T-cell (primary cell): ENCODE measurements around the gene ZFAND4. TPM values are rescaled to one million over a fixed set of nuclear protein-coding genes. Genes with fewer than 3 reads are reported as not detected.

Experiments used
- ATAC-seq, 4 experiments: fragments of 200-7000 bp in 3 of 4; fragments of 150-1000 bp in 1 of 4; cut with Tn5 transposase; replicated peaks in 1 of 4; 1 replicate in 3 of 4; 2 replicates in 1 of 4; pipeline ENCODE4 v1.10.0; 2021; ENCODE audit warnings: moderate library complexity in 3 of 4, mild to moderate bottlenecking in 2 of 4, moderate number of reproducible peaks in 1 of 4
- CTCF ChIA-PET, 2 donors: fragments of 300-600 bp; sonication (Branson Sonifier 250); formaldehyde crosslinking; loops; one replicate each; lab custom pipeline; 2022; ENCODE audit warnings: antibody characterized with exemption in 2 of 2; lab: Charles Lee
- POLR2A ChIA-PET, 2 donors: fragments of 300-600 bp; sonication (Branson Sonifier 250); formaldehyde crosslinking; loops; one replicate each; lab custom pipeline; 2022; ENCODE audit warnings: antibody characterized with exemption in 2 of 2; lab: Charles Lee
- DNase-seq, 35 experiments: peaks; one replicate each; pipeline versions ENCODE4 v3.0.0 to v3.0.0-alpha.2; 2013 to 2023
- H3K27ac ChIP-seq: one replicate; pipeline ENCODE4 v1.5.1; 2013; ENCODE audit warnings: low read length
- H3K27me3 ChIP-seq, 2 experiments: replicated peaks in 1 of 2; 1 replicate in 1 of 2; 2 replicates in 1 of 2; pipeline versions ENCODE4 v1.6.1 to v1.7.0; 2013; ENCODE audit warnings: low read length in 1 of 2, mixed read lengths in 1 of 2; ENCODE audit not compliant: control insufficient read depth in 2 of 2, insufficient read depth in 2 of 2; ENCODE audit errors: extremely low read depth in 1 of 2
- H3K36me3 ChIP-seq, 2 donors: 1 replicate in 1 of 2; 2 replicates in 1 of 2; pipeline versions ENCODE4 v1.6.1 to v1.7.0; 2013; ENCODE audit warnings: low read length in 1 of 2; ENCODE audit not compliant: control insufficient read depth in 2 of 2, insufficient read depth in 1 of 2; ENCODE audit errors: extremely low read depth in 1 of 2
- H3K4me1 ChIP-seq, 2 experiments: 1 replicate in 1 of 2; 2 replicates in 1 of 2; pipeline versions ENCODE4 v1.6.1 to v1.7.0; 2013; ENCODE audit warnings: low read length in 2 of 2, mixed read lengths in 1 of 2; ENCODE audit not compliant: insufficient read depth in 2 of 2, control insufficient read depth in 1 of 2; ENCODE audit errors: extremely low read depth in 1 of 2
- H3K4me3 ChIP-seq, 2 donors: 1 replicate in 1 of 2; 2 replicates in 1 of 2; pipeline versions ENCODE4 v1.5.1 to v1.7.0; 2013; ENCODE audit warnings: mild to moderate bottlenecking in 2 of 2, low read length in 1 of 2, moderate library complexity in 1 of 2; ENCODE audit not compliant: control insufficient read depth in 1 of 2; ENCODE audit errors: extremely low read depth in 1 of 2
- H3K9me3 ChIP-seq: 2 replicates; pipeline ENCODE4 v1.7.0; 2013
- H3K27ac Mint-ChIP-seq, 2 donors: one replicate each; pipeline ENCODE4 v1.8.0; 2020 to 2021; ENCODE audit warnings: mild to moderate bottlenecking in 2 of 2, mixed read lengths in 2 of 2
- H3K27me3 Mint-ChIP-seq, 2 donors: one replicate each; pipeline ENCODE4 v1.8.0; 2021 to 2022; ENCODE audit warnings: mixed read lengths in 2 of 2
- H3K36me3 Mint-ChIP-seq: one replicate; pipeline ENCODE4 v1.8.0; 2021; ENCODE audit warnings: mixed read lengths
- H3K4me1 Mint-ChIP-seq, 3 donors: one replicate each; pipeline ENCODE4 v1.8.0; 2020 to 2022; ENCODE audit warnings: mixed read lengths in 3 of 3, mild to moderate bottlenecking in 1 of 3
- H3K4me3 Mint-ChIP-seq, 3 donors: one replicate each; pipeline ENCODE4 v1.8.0; 2020 to 2022; ENCODE audit warnings: mild to moderate bottlenecking in 3 of 3, mixed read lengths in 3 of 3, moderate library complexity in 3 of 3
- H3K9me3 Mint-ChIP-seq, 3 donors: one replicate each; pipeline ENCODE4 v1.8.0; 2020 to 2022; ENCODE audit warnings: mixed read lengths in 3 of 3
- WGBS: methylation state at CpG from one replicate; pipeline ENCODE4 v1.1.5; 2013; ENCODE audit warnings: missing lambda C conversion rate; ENCODE audit not compliant: insufficient coverage; 5-methylcytosine and 5-hydroxymethylcytosine counted together
- total RNA-seq, 35 experiments: library from RNA in 6 of 35; stranded (reverse) in 6 of 35; fragments of 120-200 nt in 1 of 35; gene quantifications; one replicate each; pipeline versions ENCODE4 v1.2.1 to v1.2.4 and lab custom pipeline; 2013 to 2026

ZFAND4 gene
- total RNA-seq, 5 donors from 2014 or later (not counting 1 experiment from before 2014, with no cell fraction given) = 26.8 to 32.1 (median 30.6) TPM

DNA sequence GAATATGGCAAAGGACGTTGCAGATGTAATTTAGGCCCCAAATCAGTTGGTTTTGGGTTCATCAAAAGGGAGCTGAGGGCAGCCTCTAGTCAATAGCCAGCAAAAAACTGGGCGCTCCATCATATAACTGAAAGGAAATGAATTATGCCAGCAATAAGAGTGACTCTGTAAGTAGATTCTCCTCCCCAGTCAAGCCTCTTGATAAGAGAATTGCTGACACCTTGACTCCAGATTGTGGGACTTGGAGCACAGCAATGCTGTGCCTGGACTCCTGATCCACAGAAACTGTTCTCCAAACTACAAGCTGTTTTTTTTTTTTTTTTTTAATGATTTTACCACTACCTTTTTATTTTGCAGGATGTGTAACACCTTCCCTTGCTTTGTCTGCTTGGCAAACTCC is 25.5 kb downstream of the ZFAND4 start:
- H3K36me3 ChIP-seq = peaks cover 0 to 42% of the 10 kb centered on the region in 2 donors
- H3K4me1 ChIP-seq = no peaks in the 10 kb centered on the region
- H3K27ac Mint-ChIP-seq = no peak overlapping the region
- H3K4me1 Mint-ChIP-seq = peaks cover 0 to 1% (median 0%) of the 10 kb centered on the region in 3 donors
- ChIA-PET POLR2A (interaction anchor here in 1 of 2 donors (0.6 kb wide), 1 partner anchor 52 kb away, joined by 3 read pairs; no protein-coding TSS in a partner anchor), CTCF (no interaction called here)
- peaks cover 49% of the 10 kb centered on the region for H3K36me3 Mint-ChIP-seq
- 83% methylated on average over 1 of the region's 2 CpGs for WGBS
- H3K4me3 ChIP-seq = no peak overlapping the region
- H3K27me3 Mint-ChIP-seq = no peaks in the 10 kb centered on the region
- H3K9me3 Mint-ChIP-seq = no peaks in the 10 kb centered on the region
- H3K27ac ChIP-seq = no peak overlapping the region
- ATAC-seq (no peak), DNase-seq (no peak)
- no peaks in the 10 kb centered on the region for H3K9me3 ChIP-seq
- no peaks in the 10 kb centered on the region for H3K27me3 ChIP-seq
- H3K4me3 Mint-ChIP-seq = no peak overlapping the region

DNA sequence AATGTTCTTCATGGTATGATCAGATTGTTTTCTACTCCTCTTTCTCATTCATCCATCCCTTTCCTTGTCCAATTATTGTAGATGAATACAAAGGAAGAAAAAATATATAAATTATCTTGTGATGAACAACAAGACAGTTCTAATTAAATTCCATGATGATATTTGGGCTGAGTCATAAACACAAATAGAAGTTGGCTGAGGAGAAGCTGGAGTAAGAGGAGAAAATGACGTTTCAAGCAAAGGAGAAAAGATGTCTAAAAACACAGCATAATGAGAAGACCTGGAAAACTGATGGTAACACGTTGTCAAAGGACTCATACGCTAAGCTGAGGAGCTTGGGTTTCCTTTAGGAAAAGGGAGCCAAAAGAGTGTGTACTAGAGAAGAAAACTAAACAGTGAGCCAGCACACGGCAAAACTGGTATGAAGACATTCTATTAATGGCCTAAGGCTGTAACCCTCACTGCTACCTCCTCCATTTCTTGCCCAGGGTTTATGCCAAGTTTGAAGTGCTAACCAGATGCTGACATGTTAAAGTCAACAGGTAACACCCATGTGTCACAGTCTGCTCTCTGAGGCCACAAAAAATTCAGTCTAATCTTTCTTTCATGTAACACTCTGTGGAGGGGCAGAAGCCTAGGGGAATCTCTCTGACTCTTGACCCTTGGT is 26.1 kb downstream of the ZFAND4 start:
- no peak overlapping the region for H3K4me3 Mint-ChIP-seq
- no peak for DNase-seq
- CTCF ChIA-PET = no interaction called here
- no peaks in the 10 kb centered on the region for H3K27me3 Mint-ChIP-seq
- H3K9me3 ChIP-seq = no peaks in the 10 kb centered on the region
- peaks cover 0 to 1% (median 0%) of the 10 kb centered on the region in 3 donors for H3K4me1 Mint-ChIP-seq
- no peaks in the 10 kb centered on the region for H3K27me3 ChIP-seq
- 96% methylated on average over 3 of the region's 4 CpGs for WGBS
- H3K36me3 Mint-ChIP-seq = peaks cover 51% of the 10 kb centered on the region
- peaks cover 0 to 37% of the 10 kb centered on the region in 2 donors for H3K36me3 ChIP-seq
- ATAC-seq = no peak
- H3K27ac ChIP-seq = no peak overlapping the region
- H3K27ac Mint-ChIP-seq = no peak overlapping the region
- no peak overlapping the region for H3K4me3 ChIP-seq
- POLR2A ChIA-PET = interaction anchor here (0.6 kb wide), 2 partner anchors 29 to 52 kb away, joined by 3 to 4 read pairs; no protein-coding TSS in a partner anchor
- no peaks in the 10 kb centered on the region for H3K9me3 Mint-ChIP-seq
- no peaks in the 10 kb centered on the region for H3K4me1 ChIP-seq

DNA sequence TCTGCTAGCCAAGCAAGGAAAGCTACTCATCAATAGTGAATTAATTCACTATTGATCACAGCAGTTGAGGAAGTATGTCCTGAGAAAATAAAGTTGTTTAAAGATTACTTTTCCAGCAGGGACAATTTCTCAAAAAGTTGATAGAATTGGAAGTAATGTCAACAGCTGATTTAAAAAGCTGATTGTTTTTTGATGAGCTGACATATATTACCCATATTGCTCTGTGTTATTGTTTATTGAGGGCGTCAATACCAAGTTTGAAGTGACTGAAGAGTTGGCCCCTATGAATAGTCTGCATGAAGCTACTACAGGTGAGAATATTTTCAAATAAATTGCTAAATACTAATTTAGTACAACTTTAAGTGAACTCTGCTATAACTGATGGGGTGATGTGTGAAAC is 28.0 kb downstream of the ZFAND4 start:
- Histone ChIP-seq H3K9me3 (no peaks in the 10 kb centered on the region), H3K4me1 (no peaks in the 10 kb centered on the region), H3K4me3 (no peak overlapping the region), H3K27me3 (no peaks in the 10 kb centered on the region), H3K27ac (no peak overlapping the region), H3K36me3 (peaks cover 0 to 31% of the 10 kb centered on the region in 2 donors)
- ATAC-seq (no peak), DNase-seq (no peak)
- H3K27me3 Mint-ChIP-seq = no peaks in the 10 kb centered on the region
- H3K36me3 Mint-ChIP-seq = peaks cover 54% of the 10 kb centered on the region
- H3K9me3 Mint-ChIP-seq = no peaks in the 10 kb centered on the region
- H3K4me1 Mint-ChIP-seq = peaks cover 0 to 3% (median 0%) of the 10 kb centered on the region in 3 donors
- H3K4me3 Mint-ChIP-seq = no peak overlapping the region
- no peak overlapping the region for H3K27ac Mint-ChIP-seq
- no CpG with 5 or more reads among the region's 1 CpG for WGBS
- POLR2A ChIA-PET = interaction anchor here in 1 of 2 donors (0.6 kb wide), 2 partner anchors 16 to 275 kb away, joined by 4 to 8 read pairs; no protein-coding TSS in a partner anchor
- CTCF ChIA-PET = no interaction called here

DNA sequence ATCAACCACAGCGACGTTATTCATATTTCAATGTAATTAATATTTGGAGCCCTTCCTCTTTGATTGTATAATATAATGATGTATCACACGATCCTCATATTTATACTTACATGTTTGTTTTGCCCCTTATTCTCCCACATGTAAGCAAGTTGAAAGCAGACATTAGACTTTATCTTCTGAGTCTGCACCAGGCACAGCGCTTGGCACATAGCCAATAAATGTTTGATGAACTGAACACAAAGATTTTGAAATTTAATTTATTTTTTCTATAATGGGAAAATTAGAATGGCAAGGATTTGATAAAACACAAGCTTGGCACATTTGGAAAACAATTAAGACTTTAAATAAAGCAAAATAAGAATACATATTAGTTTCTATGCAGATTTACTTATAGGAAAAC is 31.6 kb downstream of the ZFAND4 start:
- Mint-ChIP-seq H3K4me3 (no peak overlapping the region), H3K36me3 (peaks cover 42% of the 10 kb centered on the region), H3K27ac (no peak overlapping the region), H3K27me3 (no peaks in the 10 kb centered on the region), H3K4me1 (peaks cover 0 to 3% (median 0%) of the 10 kb centered on the region in 3 donors), H3K9me3 (no peaks in the 10 kb centered on the region)
- Histone ChIP-seq H3K36me3 (peaks cover 0 to 11% of the 10 kb centered on the region in 2 donors), H3K4me1 (no peaks in the 10 kb centered on the region), H3K27me3 (no peaks in the 10 kb centered on the region), H3K9me3 (no peaks in the 10 kb centered on the region), H3K27ac (no peak overlapping the region), H3K4me3 (no peak overlapping the region)
- CTCF ChIA-PET = interaction anchor here in 1 of 2 donors (0.9 kb wide), 1 partner anchor 13 kb away, joined by 3 read pairs; no protein-coding TSS in a partner anchor
- ATAC-seq (no peak), DNase-seq (no peak)
- POLR2A ChIA-PET = interaction anchor here in 1 of 2 donors (0.6 kb wide), 1 partner anchor 332 kb away, joined by 3 read pairs; no protein-coding TSS in a partner anchor
- no CpG with 5 or more reads among the region's 4 CpGs for WGBS

DNA sequence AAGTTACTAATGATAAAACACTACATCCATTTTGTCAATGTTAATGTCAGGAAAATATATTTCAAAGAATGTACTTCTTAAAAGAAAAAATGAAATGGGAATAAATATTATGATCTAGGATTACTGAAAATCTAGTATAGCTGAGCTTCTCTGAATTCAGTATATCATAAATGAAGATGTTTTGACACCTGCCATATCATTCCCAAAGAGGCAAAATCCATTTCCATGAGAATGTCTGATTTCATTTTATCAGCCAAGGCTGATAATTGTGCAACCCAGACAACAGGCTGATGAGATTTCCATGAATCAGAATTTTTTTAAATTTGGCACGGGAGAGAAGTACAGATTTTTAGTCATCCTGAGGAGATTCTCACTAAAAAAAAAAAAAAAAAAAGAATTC is 32.5 kb downstream of the ZFAND4 start:
- no peaks in the 10 kb centered on the region for H3K27me3 ChIP-seq
- Mint-ChIP-seq H3K4me1 (peaks cover 0 to 3% (median 0%) of the 10 kb centered on the region in 3 donors), H3K36me3 (peaks cover 45% of the 10 kb centered on the region), H3K27ac (no peak overlapping the region), H3K4me3 (no peak overlapping the region), H3K27me3 (no peaks in the 10 kb centered on the region), H3K9me3 (no peaks in the 10 kb centered on the region)
- H3K4me3 ChIP-seq = no peak overlapping the region
- ChIA-PET POLR2A (interaction anchor here (0.6 kb wide), 2 partner anchors 35 to 157 kb away, joined by 4 to 6 read pairs; no protein-coding TSS in a partner anchor), CTCF (interaction anchor here (0.9 to 1.1 kb wide), 2 partner anchors 12 to 175 kb away, joined by 3 to 5 read pairs; no protein-coding TSS in a partner anchor)
- H3K4me1 ChIP-seq = no peaks in the 10 kb centered on the region
- DNase-seq = no peak
- ATAC-seq = no peak
- no peak overlapping the region for H3K27ac ChIP-seq
- WGBS = 100% methylated on average over 1 of the region's 1 CpG
- peaks cover 0 to 11% of the 10 kb centered on the region in 2 donors for H3K36me3 ChIP-seq
- H3K9me3 ChIP-seq = no peaks in the 10 kb centered on the region

DNA sequence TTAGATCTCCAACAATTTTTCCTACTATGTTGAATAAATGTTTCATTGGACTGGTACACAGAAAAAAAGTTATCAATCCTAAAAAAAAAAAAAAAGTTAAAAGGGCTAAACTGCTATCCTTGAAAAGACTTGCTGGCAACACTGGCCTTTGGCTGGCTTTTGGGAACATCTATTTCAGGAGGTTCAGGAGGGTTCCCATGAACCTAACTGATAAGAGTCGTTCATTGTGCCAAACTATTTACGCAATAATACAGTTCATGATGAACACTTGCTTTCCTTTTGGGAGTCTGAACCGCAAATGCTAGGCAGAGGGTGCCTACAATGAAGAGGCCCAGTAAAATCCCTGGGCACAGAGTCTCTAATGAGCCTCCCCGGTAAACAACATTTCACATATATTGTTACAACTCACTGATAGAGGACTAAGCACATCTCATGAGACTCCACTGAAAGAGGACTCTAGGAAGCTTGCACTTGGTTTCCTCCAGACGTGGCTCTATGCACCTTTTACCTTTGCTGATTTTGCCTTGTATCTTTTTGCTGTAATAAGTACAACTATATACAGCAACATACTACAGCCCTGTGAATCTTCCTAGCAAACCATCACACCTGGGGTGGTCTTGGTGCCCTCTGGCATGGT is 45.0 kb downstream of the ZFAND4 start:
- H3K36me3 Mint-ChIP-seq = peaks cover 39% of the 10 kb centered on the region
- H3K4me1 ChIP-seq = no peaks in the 10 kb centered on the region
- H3K27me3 Mint-ChIP-seq = no peaks in the 10 kb centered on the region
- POLR2A ChIA-PET = interaction anchor here in 1 of 2 donors (0.6 kb wide), 1 partner anchor 9 kb away, joined by 4 read pairs; no protein-coding TSS in a partner anchor
- ATAC-seq = no peak
- no peak overlapping the region for H3K4me3 ChIP-seq
- H3K27ac ChIP-seq = no peak overlapping the region
- DNase-seq = no peak
- H3K4me1 Mint-ChIP-seq = no peaks in the 10 kb centered on the region
- H3K27me3 ChIP-seq = no peaks in the 10 kb centered on the region
- H3K9me3 Mint-ChIP-seq = no peaks in the 10 kb centered on the region
- H3K36me3 ChIP-seq = peaks cover 3 to 19% of the 10 kb centered on the region in 2 donors
- 97% methylated on average over 3 of the region's 5 CpGs for WGBS
- no peak overlapping the region for H3K27ac Mint-ChIP-seq
- H3K9me3 ChIP-seq = no peaks in the 10 kb centered on the region
- H3K4me3 Mint-ChIP-seq = no peak overlapping the region
- CTCF ChIA-PET = interaction anchor here in 1 of 2 donors (0.9 kb wide), 1 partner anchor 13 kb away, joined by 3 read pairs; no protein-coding TSS in a partner anchor
